GM12872 (cell line): ENCODE results near the gene PARP16.

Experiments used
- CTCF ChIP-seq: IDR thresholded peaks from 3 replicates; pipeline ENCODE4 v1.5.1; 2011; ENCODE audit warnings: low read depth, mild to moderate bottlenecking, low read length, moderate library complexity; ENCODE audit not compliant: insufficient read depth

PARP16 gene

GRCh38 chr15:65286069-65286703 is 497 bp downstream of the PARP16 start:
- TF ChIP-seq CTCF, result no peak

- TF ChIP-seq CTCF, result no peak
Measured at GRCh38 chr15:65285291-65286068, 1.2 kb downstream of the PARP16 start.

- TF ChIP-seq CTCF, result no peak
Measured at GRCh38 chr15:65278480-65278879, 8.2 kb downstream of the PARP16 start.

- TF ChIP-seq CTCF, result no peak
Measured at GRCh38 chr15:65277015-65277414, 9.7 kb downstream of the PARP16 start.

GRCh38 chr15:65275728-65276126 is 11.0 kb downstream of the PARP16 start:
- TF ChIP-seq CTCF, result no peak

- no peak for TF ChIP-seq CTCF
Measured at GRCh38 chr15:65275104-65275727, 11.5 kb downstream of the PARP16 start.

- peak; percentile 84 for TF ChIP-seq CTCF
Measured at GRCh38 chr15:65270811-65271545, 15.7 kb downstream of the PARP16 start.
